MM.1S (cell line): ENCODE results near the gene SYTL2.
"Not testable (repeated sequence)": the region's sequence is repeated elsewhere in the genome, so short reads cannot be mapped to it uniquely, and the experiment has no call there.

ENCODE experiments used
- DNase-seq: peaks from one replicate; pipeline ENCODE4 v3.0.0-alpha.2; 2015
- H2AFZ ChIP-seq: fragments of 300-600 bp; sonication (generic); 2 replicates; pipeline ENCODE4 v1.6.0; 2016; ENCODE audit warnings: antibody characterized with exemption, low read length
- H3F3A ChIP-seq: fragments of 300-600 bp; sonication (generic); 2 replicates; pipeline ENCODE4 v1.6.1; 2016; ENCODE audit warnings: mild to moderate bottlenecking, antibody characterized with exemption, low read length, moderate library complexity, mixed read lengths; ENCODE audit not compliant: insufficient read depth
- H3K27ac ChIP-seq: fragments of 300-600 bp; sonication (generic); 2 replicates; pipeline ENCODE4 v1.5.1; 2016; ENCODE audit warnings: mild to moderate bottlenecking, low read length
- H3K27me3 ChIP-seq: fragments of 300-600 bp; sonication (generic); replicated peaks from 2 replicates; pipeline ENCODE4 v1.6.0; 2016; ENCODE audit warnings: low read length; ENCODE audit not compliant: insufficient read depth
- H3K36me3 ChIP-seq: fragments of 300-600 bp; sonication (generic); replicated peaks from 2 replicates; pipeline ENCODE4 v1.6.1; 2016; ENCODE audit warnings: mild to moderate bottlenecking, low read length, mixed read lengths; ENCODE audit not compliant: insufficient read depth
- H3K4me1 ChIP-seq: fragments of 300-600 bp; sonication (generic); 2 replicates; pipeline ENCODE4 v1.6.1; 2016; ENCODE audit warnings: low read length, mixed read lengths
- H3K4me2 ChIP-seq: fragments of 300-600 bp; sonication (generic); 2 replicates; pipeline ENCODE4 v1.6.0; 2016; ENCODE audit warnings: low read depth, low read length
- H3K4me3 ChIP-seq: fragments of 300-600 bp; sonication (generic); 2 replicates; pipeline ENCODE4 v1.5.1; 2016; ENCODE audit warnings: low read length, mixed read lengths
- H3K79me2 ChIP-seq: fragments of 300-600 bp; sonication (generic); 2 replicates; pipeline ENCODE4 v1.6.1; 2016; ENCODE audit warnings: mixed run types, low read length, mixed read lengths
- H3K9ac ChIP-seq: fragments of 300-600 bp; sonication (generic); 2 replicates; pipeline ENCODE4 v1.6.1; 2016; ENCODE audit warnings: low read length, mixed read lengths
- H3K9me2 ChIP-seq: fragments of 300-600 bp; sonication (generic); replicated peaks from 2 replicates; pipeline ENCODE4 v1.6.1; 2016; ENCODE audit warnings: mild to moderate bottlenecking, low read length, mixed read lengths; ENCODE audit not compliant: insufficient read depth
- H3K9me3 ChIP-seq: fragments of 300-600 bp; sonication (generic); replicated peaks from 2 replicates; pipeline ENCODE4 v1.6.1; 2016; ENCODE audit warnings: mild to moderate bottlenecking, low read length, mixed read lengths; ENCODE audit not compliant: insufficient read depth
- H4K20me1 ChIP-seq: fragments of 300-600 bp; sonication (generic); 2 replicates; pipeline ENCODE4 v1.6.1; 2016; ENCODE audit warnings: mild to moderate bottlenecking, low read length, moderate library complexity, mixed read lengths; ENCODE audit not compliant: insufficient read depth
- EZH2 ChIP-seq: fragments of 300-600 bp; sonication (generic); optimal IDR thresholded peaks from 2 replicates; pipeline ENCODE3; 2017; ENCODE audit warnings: low read depth, mild to moderate bottlenecking, antibody characterized with exemption, low read length, mixed read lengths
- EZH2phosphoT487 ChIP-seq: fragments of 300-600 bp; sonication (generic); IDR thresholded peaks from 2 replicates; pipeline ENCODE4 v1.6.1; 2018; ENCODE audit warnings: antibody characterized with exemption, low read length
- TF ChIP-seq, protein P1 (sequence below): fragments of 300-600 bp; sonication (generic); IDR thresholded peaks from 2 replicates; pipeline ENCODE4 v1.5.1; 2016; ENCODE audit warnings: antibody characterized with exemption, low read length, mixed read lengths

SYTL2 gene

DNA sequence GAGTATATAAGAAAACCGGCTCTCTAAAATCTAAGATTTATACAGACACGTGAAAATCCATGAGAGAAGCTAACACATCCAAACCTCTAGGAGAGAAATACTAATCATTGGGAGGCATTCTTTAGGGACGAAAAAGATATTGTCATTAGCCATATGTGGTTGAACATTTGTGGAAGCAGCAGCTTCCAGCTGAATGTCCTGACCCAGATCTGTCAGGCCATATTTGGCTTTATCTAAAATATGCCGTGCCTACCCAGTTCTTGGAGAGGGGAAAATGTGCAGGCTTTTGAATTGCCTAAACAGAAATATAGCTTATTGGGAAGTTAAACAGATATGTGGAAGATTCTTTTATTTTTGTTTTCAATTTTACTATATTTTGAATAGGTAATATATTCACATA lies 131.4 kb downstream of the SYTL2 start:
- no peaks in the 10 kb centered on the region for H3K4me1 ChIP-seq
- no peak overlapping the region for H3K4me3 ChIP-seq
- H4K20me1 ChIP-seq, result no peaks in the 10 kb centered on the region
- no peaks in the 10 kb centered on the region for H3K79me2 ChIP-seq
- no peak overlapping the region for H2AFZ ChIP-seq
- H3K27me3 ChIP-seq, result no peaks in the 10 kb centered on the region
- H3F3A ChIP-seq, result no peaks in the 10 kb centered on the region
- H3K36me3 ChIP-seq, result no peaks in the 10 kb centered on the region
- TF ChIP-seq EZH2, result no peak
- TF ChIP-seq EZH2phosphoT487, result no peak
- TF ChIP-seq, protein P1, sequence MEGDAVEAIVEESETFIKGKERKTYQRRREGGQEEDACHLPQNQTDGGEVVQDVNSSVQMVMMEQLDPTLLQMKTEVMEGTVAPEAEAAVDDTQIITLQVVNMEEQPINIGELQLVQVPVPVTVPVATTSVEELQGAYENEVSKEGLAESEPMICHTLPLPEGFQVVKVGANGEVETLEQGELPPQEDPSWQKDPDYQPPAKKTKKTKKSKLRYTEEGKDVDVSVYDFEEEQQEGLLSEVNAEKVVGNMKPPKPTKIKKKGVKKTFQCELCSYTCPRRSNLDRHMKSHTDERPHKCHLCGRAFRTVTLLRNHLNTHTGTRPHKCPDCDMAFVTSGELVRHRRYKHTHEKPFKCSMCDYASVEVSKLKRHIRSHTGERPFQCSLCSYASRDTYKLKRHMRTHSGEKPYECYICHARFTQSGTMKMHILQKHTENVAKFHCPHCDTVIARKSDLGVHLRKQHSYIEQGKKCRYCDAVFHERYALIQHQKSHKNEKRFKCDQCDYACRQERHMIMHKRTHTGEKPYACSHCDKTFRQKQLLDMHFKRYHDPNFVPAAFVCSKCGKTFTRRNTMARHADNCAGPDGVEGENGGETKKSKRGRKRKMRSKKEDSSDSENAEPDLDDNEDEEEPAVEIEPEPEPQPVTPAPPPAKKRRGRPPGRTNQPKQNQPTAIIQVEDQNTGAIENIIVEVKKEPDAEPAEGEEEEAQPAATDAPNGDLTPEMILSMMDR, result no peak
- no peak overlapping the region for H3K4me2 ChIP-seq
- no peaks in the 10 kb centered on the region for H3K9me2 ChIP-seq
- no peak overlapping the region for H3K9ac ChIP-seq
- DNase-seq, result no peak
- H3K9me3 ChIP-seq, result no peaks in the 10 kb centered on the region
- no peak overlapping the region for H3K27ac ChIP-seq

DNA sequence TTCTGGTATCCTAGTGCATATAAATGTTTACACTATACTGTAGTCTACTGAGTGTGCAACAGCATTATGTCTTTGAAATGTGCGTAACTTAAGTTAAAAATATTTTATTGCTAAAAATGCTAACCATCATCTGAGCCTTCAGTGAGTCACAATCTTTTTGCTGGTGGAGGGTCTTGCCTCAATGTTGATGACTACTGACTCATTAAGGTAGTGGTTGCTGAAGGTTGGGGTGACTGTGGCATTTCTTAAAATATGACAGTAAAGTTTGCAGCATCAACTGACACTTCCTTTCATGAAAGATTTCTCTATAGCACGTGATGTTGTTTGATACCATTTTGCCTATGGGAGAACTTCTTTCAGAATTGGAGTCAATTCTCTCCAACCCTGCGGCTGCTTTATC lies 137.5 kb downstream of the SYTL2 start:
- H3K9me3 ChIP-seq, result no peaks in the 10 kb centered on the region
- no peak overlapping the region for H2AFZ ChIP-seq
- H3K9ac ChIP-seq, result no peak overlapping the region
- H3K9me2 ChIP-seq, result no peaks in the 10 kb centered on the region
- H3K4me1 ChIP-seq, result no peaks in the 10 kb centered on the region
- no peaks in the 10 kb centered on the region for H4K20me1 ChIP-seq
- DNase-seq, result no peak
- H3K79me2 ChIP-seq, result no peaks in the 10 kb centered on the region
- H3F3A ChIP-seq, result no peaks in the 10 kb centered on the region
- H3K36me3 ChIP-seq, result no peaks in the 10 kb centered on the region
- no peak overlapping the region for H3K4me3 ChIP-seq
- no peaks in the 10 kb centered on the region for H3K27me3 ChIP-seq
- no peak overlapping the region for H3K27ac ChIP-seq
- H3K4me2 ChIP-seq, result no peak overlapping the region
- TF ChIP-seq EZH2 (no peak), EZH2phosphoT487 (no peak)
- TF ChIP-seq, protein P1, result no peak

DNA sequence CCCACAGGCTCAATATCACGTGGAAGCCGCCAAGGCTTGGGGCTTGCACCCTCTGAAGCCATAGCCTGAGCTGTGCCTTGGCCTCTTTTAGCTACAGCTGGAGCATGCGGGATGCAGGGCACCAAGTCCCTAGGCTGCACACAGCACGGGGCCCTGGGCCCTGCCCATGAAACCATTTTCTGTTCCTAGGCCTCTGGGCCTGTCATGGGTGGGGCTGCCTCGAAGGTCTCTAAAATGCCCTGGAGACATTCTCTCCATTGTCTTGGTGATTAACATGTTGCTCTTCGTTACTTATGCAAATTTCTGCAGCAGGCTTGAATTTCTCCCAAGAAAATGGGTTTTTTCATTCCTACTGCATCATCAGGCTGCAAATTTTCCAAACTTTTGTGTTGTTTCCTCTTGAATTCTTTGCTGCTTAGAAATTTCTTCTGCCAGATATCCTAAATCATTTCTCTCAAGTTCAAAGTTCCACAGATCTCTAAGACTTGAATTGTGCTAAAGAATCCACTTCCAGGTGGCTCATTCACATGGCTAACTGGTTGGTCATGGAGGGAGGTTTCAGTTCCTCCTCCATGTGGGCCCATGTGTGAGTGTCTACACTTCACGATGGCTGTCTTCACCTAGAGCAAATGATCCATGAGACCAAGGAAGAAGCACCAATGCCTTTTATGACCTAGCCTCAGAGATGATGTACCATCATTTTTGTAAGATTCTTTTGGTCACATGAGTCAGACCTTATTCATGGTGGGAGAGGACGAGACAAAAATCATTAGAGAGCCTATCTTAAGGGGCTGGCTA lies 138.6 kb downstream of the SYTL2 start:
- no peak overlapping the region for H3K4me2 ChIP-seq
- no peaks in the 10 kb centered on the region for H3K36me3 ChIP-seq
- H3K4me3 ChIP-seq, result no peak overlapping the region
- H3K9ac ChIP-seq, result no peak overlapping the region
- H3K79me2 ChIP-seq, result no peaks in the 10 kb centered on the region
- H3F3A ChIP-seq, result no peaks in the 10 kb centered on the region
- H3K4me1 ChIP-seq, result no peaks in the 10 kb centered on the region
- TF ChIP-seq EZH2phosphoT487, result no peak
- no peak for TF ChIP-seq EZH2
- TF ChIP-seq, protein P1, result no peak
- H3K27ac ChIP-seq, result no peak overlapping the region
- H3K9me2 ChIP-seq, result no peaks in the 10 kb centered on the region
- H3K9me3 ChIP-seq, result no peaks in the 10 kb centered on the region
- H3K27me3 ChIP-seq, result no peaks in the 10 kb centered on the region
- no peak overlapping the region for H2AFZ ChIP-seq
- no peak for DNase-seq
- H4K20me1 ChIP-seq, result no peaks in the 10 kb centered on the region

DNA sequence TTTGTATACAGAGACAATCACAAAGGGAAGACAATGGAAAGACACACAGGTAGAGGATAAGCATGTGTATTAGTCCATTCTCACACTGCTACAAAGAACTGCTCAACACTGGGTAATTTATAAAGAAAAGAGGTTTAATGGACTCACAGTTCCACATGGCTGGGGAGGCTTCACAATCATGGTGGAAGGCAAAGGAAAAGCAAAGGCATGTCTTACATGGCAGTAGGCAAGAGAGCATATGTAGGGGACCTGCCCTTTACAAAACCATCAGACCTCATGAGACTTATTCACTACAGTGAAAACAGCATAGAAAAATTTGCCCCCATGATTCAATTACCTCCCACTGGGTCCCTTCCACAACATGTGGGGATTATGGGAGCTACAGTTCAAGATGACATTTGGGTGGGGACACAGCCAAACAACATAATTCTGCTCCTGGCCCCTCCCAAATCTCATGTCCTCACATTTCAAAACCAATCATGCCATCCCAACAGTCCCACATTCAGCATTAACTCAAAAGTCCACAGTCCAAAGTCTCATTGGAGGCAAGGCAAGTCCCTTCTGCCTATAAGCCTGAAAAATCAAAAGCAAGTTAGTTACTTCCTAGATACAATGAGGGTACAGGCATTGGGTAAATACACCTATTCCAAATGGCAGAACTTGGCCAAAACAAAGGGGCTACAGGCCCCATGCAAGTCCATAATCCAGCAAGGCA lies 139.8 kb downstream of the SYTL2 start:
- not testable (repeated sequence) for H3K4me1 ChIP-seq, H2AFZ ChIP-seq, H3K27me3 ChIP-seq, H3K9ac ChIP-seq, H3K4me3 ChIP-seq, H3K9me2 ChIP-seq, H3K4me2 ChIP-seq, H3K27ac ChIP-seq, H3K9me3 ChIP-seq, H3K36me3 ChIP-seq, DNase-seq, H3F3A ChIP-seq, H3K79me2 ChIP-seq, H4K20me1 ChIP-seq
